Measurements from ENCODE around the gene PRDM16.

Gene PRDM16

DNA sequence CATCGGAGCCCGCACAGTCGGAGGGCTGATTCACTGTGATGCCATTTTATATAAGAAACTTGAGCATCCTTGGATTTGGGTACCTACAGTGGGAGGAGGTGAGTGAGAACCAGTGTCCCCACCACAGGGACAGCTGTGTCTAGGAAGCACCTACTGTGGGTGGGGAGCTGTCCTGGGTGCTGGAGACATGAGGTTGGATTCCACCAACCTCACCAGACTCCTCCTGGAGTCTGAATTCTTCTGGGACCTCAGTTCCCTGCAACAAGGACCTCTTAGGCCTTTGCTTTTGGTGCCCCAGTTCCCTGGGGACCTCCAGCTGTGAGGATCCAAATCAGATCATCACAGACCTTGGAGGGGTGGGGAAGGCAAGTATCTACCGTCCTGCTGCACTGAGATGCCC lies 188.8 kb downstream of the PRDM16 start:
- Histone ChIP-seq H3K27ac (ENCODE audit: low read depth, low read length, poor library complexity, severe bottlenecking) (no peak overlapping the region), H3K36me3 (ENCODE audit: insufficient read depth, low read length) (no peaks in the 10 kb centered on the region), H3K9ac (ENCODE audit: low read length) (no peak overlapping the region), H3K27me3 (ENCODE audit: insufficient read depth, low read length) (no peaks in the 10 kb centered on the region), H4K20me1 (ENCODE audit: insufficient read depth, low read length) (no peaks in the 10 kb centered on the region), H3K4me3 (ENCODE audit: low read depth, low read length, poor library complexity, severe bottlenecking) (no peak overlapping the region), H3K79me2 (ENCODE audit: insufficient read depth, low read length) (no peaks in the 10 kb centered on the region), H3K9me2 (ENCODE audit: low read depth, low read length) (no peaks in the 10 kb centered on the region), H3K4me1 (ENCODE audit: insufficient read depth, low read length, severe bottlenecking) (no peaks in the 10 kb centered on the region), H2AFZ (ENCODE audit: low read length) (no peak overlapping the region), H3F3A (ENCODE audit: insufficient read depth, low read length) (no peaks in the 10 kb centered on the region), H3K9me3 (ENCODE audit: low read length) (no peaks in the 10 kb centered on the region), H3K4me2 (ENCODE audit: low read length) (no peak overlapping the region)
- TF ChIP-seq, protein P1, sequence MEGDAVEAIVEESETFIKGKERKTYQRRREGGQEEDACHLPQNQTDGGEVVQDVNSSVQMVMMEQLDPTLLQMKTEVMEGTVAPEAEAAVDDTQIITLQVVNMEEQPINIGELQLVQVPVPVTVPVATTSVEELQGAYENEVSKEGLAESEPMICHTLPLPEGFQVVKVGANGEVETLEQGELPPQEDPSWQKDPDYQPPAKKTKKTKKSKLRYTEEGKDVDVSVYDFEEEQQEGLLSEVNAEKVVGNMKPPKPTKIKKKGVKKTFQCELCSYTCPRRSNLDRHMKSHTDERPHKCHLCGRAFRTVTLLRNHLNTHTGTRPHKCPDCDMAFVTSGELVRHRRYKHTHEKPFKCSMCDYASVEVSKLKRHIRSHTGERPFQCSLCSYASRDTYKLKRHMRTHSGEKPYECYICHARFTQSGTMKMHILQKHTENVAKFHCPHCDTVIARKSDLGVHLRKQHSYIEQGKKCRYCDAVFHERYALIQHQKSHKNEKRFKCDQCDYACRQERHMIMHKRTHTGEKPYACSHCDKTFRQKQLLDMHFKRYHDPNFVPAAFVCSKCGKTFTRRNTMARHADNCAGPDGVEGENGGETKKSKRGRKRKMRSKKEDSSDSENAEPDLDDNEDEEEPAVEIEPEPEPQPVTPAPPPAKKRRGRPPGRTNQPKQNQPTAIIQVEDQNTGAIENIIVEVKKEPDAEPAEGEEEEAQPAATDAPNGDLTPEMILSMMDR (IDR thresholded peaks at IDR 0.05; ENCODE audit: low read length): no peak
- no peak for TF ChIP-seq EZH2 (IDR thresholded peaks at IDR 0.05; ENCODE audit: borderline replicate concordance, low read length)

DNA sequence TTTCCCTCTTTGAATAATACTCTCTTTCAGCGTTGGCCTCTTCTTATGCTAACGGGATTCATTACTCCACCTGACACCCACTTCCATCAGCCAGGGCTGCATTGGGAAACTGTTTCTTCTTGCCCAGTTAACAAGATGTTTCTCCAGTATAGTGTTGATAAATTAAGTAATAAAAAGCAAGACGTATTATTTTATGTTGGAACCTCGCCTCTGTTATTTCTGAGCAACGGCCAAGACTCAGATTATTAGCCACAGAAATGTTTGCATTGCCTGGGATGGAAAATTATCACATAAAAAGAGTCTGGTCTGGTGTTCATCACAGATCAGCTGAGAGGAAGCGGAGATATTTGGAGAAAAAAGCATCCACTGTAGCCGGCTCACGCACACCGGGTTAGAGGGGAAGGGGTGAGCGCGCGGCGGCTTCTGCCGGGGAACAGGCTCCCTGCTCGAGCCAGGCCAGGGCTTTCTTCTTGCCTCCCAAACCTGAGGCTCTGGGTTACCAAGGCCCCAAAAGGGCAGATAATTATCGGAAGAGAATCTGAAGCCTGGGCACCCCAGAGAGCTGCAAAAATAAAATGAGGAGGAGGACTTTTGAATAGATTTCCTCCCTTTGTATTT lies 189.5 kb downstream of the PRDM16 start:
- no peaks in the 10 kb centered on the region for H4K20me1 ChIP-seq (ENCODE audit: insufficient read depth, low read length)
- H3K36me3 ChIP-seq (ENCODE audit: insufficient read depth, low read length): no peaks in the 10 kb centered on the region
- no peak overlapping the region for H3K4me2 ChIP-seq (ENCODE audit: low read length)
- no peaks in the 10 kb centered on the region for H3K9me3 ChIP-seq (ENCODE audit: low read length)
- H3K9me2 ChIP-seq (ENCODE audit: low read depth, low read length): no peaks in the 10 kb centered on the region
- H3K27me3 ChIP-seq (ENCODE audit: insufficient read depth, low read length): no peaks in the 10 kb centered on the region
- H3K79me2 ChIP-seq (ENCODE audit: insufficient read depth, low read length): no peaks in the 10 kb centered on the region
- H3F3A ChIP-seq (ENCODE audit: insufficient read depth, low read length): no peaks in the 10 kb centered on the region
- no peaks in the 10 kb centered on the region for H3K4me1 ChIP-seq (ENCODE audit: insufficient read depth, low read length, severe bottlenecking)
- no peak overlapping the region for H3K4me3 ChIP-seq (ENCODE audit: low read depth, low read length, poor library complexity, severe bottlenecking)
- TF ChIP-seq, protein P1 (IDR thresholded peaks at IDR 0.05; ENCODE audit: low read length): no peak
- TF ChIP-seq EZH2 (IDR thresholded peaks at IDR 0.05; ENCODE audit: borderline replicate concordance, low read length): no peak
- no peak overlapping the region for H2AFZ ChIP-seq (ENCODE audit: low read length)
- H3K27ac ChIP-seq (ENCODE audit: low read depth, low read length, poor library complexity, severe bottlenecking): no peak overlapping the region
- H3K9ac ChIP-seq (ENCODE audit: low read length): no peak overlapping the region

DNA sequence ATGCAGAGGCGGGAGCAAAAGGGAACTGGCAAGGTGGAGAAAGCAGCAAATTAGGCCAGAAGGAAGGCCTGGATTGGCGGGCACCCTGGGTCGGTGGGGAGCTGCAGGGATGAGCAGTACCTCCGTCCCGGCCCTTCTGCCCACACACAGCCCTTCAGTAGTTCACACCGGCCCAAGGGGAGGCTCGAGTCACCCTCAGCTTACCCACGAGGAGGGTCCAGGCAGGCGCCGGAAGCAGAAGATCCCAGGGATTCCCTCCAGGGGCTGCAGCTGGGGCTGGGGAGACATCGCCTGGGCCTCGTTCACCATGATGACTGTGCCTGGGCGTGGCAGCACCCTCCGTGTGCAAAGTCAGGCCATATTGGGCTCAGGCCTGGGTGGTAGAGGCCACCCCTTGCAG lies 190.0 kb downstream of the PRDM16 start:
- Histone ChIP-seq H3K9ac (ENCODE audit: low read length) (no peak overlapping the region), H3K4me3 (ENCODE audit: low read depth, low read length, poor library complexity, severe bottlenecking) (no peak overlapping the region), H3F3A (ENCODE audit: insufficient read depth, low read length) (no peaks in the 10 kb centered on the region), H3K4me2 (ENCODE audit: low read length) (no peak overlapping the region), H3K36me3 (ENCODE audit: insufficient read depth, low read length) (no peaks in the 10 kb centered on the region), H3K27ac (ENCODE audit: low read depth, low read length, poor library complexity, severe bottlenecking) (no peak overlapping the region), H3K27me3 (ENCODE audit: insufficient read depth, low read length) (no peaks in the 10 kb centered on the region; the same call in 1 of the 2 replicates), H3K9me3 (ENCODE audit: low read length) (no peaks in the 10 kb centered on the region), H3K9me2 (ENCODE audit: low read depth, low read length) (no peaks in the 10 kb centered on the region), H3K4me1 (ENCODE audit: insufficient read depth, low read length, severe bottlenecking) (no peaks in the 10 kb centered on the region), H3K79me2 (ENCODE audit: insufficient read depth, low read length) (no peaks in the 10 kb centered on the region), H2AFZ (ENCODE audit: low read length) (no peak overlapping the region), H4K20me1 (ENCODE audit: insufficient read depth, low read length) (no peaks in the 10 kb centered on the region)
- TF ChIP-seq, protein P1 (IDR thresholded peaks at IDR 0.05; ENCODE audit: low read length): no peak
- no peak for TF ChIP-seq EZH2 (IDR thresholded peaks at IDR 0.05; ENCODE audit: borderline replicate concordance, low read length)

All from OCI-LY1 (cell line).